ENCODE data around the gene SLC26A1. TPM values are rescaled to one million over a fixed set of nuclear protein-coding genes. Genes with fewer than 3 reads are reported as not detected.

Gene SLC26A1
- total and polyA plus RNA-seq, 2 of the 13 experiments (the other 11 are each of a cell fraction or from before 2014, with no cell fraction given), result 5.4 to 22.9 TPM

DNA sequence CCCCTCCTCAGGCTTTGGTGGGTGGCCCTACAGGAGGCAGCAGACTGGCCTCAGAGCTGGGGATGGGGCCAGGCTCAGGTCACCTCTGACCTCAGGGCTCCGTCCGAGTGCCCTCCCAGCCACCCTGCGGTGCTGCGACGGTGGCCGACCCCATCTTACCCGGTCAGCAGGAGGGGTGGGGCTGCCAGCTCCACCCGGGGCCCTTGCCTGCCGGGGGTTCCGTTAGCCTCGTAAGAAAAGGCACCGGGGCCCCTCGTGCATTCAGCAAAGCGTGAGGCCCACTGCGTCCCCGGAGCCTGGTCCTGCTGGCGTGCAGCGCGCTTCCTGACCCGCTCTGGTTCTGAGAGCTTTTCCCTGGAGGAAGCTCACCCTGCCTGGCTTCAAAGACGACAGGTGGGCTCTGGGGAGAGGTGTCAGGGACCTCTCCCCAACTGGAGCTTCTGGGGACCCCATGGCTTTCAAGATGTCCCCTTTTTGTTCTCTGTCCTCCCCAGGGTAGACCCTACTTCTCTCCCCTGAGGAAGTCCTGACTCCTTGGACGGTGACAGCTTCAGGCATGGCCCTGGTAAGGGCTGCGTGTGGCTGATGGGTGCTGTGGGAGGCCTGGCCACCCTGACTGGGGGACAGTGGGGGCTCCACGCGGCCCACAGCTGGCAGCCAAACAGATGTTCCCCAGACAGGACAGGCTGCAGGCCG, 34.2 kb upstream of the SLC26A1 start (continued):
- TF ChIP-seq, protein P1, sequence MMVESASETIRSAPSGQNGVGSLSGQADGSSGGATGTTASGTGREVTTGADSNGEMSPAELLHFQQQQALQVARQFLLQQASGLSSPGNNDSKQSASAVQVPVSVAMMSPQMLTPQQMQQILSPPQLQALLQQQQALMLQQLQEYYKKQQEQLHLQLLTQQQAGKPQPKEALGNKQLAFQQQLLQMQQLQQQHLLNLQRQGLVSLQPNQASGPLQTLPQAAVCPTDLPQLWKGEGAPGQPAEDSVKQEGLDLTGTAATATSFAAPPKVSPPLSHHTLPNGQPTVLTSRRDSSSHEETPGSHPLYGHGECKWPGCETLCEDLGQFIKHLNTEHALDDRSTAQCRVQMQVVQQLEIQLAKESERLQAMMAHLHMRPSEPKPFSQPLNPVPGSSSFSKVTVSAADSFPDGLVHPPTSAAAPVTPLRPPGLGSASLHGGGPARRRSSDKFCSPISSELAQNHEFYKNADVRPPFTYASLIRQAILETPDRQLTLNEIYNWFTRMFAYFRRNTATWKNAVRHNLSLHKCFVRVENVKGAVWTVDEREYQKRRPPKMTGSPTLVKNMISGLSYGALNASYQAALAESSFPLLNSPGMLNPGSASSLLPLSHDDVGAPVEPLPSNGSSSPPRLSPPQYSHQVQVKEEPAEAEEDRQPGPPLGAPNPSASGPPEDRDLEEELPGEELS (CRISPR knock-in tag; IDR thresholded peaks at IDR 0.05), result no peak
- no peak for TF ChIP-seq RORA (CRISPR knock-in tag; IDR thresholded peaks at IDR 0.05)
- no peak; the same call in 1 of the 2 replicates for TF ChIP-seq ZNF788 (CRISPR knock-in tag; IDR thresholded peaks at IDR 0.05; ENCODE audit: borderline replicate concordance)
- TF ChIP-seq RBM39 (IDR thresholded peaks at IDR 0.05; ENCODE audit: low read depth, low read length, poor library complexity, severe bottlenecking), result peak; percentile 23
- TF ChIP-seq, protein P2, sequence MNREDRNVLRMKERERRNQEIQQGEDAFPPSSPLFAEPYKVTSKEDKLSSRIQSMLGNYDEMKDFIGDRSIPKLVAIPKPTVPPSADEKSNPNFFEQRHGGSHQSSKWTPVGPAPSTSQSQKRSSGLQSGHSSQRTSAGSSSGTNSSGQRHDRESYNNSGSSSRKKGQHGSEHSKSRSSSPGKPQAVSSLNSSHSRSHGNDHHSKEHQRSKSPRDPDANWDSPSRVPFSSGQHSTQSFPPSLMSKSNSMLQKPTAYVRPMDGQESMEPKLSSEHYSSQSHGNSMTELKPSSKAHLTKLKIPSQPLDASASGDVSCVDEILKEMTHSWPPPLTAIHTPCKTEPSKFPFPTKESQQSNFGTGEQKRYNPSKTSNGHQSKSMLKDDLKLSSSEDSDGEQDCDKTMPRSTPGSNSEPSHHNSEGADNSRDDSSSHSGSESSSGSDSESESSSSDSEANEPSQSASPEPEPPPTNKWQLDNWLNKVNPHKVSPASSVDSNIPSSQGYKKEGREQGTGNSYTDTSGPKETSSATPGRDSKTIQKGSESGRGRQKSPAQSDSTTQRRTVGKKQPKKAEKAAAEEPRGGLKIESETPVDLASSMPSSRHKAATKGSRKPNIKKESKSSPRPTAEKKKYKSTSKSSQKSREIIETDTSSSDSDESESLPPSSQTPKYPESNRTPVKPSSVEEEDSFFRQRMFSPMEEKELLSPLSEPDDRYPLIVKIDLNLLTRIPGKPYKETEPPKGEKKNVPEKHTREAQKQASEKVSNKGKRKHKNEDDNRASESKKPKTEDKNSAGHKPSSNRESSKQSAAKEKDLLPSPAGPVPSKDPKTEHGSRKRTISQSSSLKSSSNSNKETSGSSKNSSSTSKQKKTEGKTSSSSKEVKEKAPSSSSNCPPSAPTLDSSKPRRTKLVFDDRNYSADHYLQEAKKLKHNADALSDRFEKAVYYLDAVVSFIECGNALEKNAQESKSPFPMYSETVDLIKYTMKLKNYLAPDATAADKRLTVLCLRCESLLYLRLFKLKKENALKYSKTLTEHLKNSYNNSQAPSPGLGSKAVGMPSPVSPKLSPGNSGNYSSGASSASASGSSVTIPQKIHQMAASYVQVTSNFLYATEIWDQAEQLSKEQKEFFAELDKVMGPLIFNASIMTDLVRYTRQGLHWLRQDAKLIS (CRISPR knock-in tag; IDR thresholded peaks at IDR 0.05), result no peak
- TF ChIP-seq ZFX (CRISPR knock-in tag; IDR thresholded peaks at IDR 0.05; ENCODE audit: low read depth), result 0 out of 2 replicates have a peak, but pooled peaks have one; percentile 15
- no peak for TF ChIP-seq CC2D1A (CRISPR knock-in tag; IDR thresholded peaks at IDR 0.05)
- TF ChIP-seq RFXAP (CRISPR knock-in tag; IDR thresholded peaks at IDR 0.05; ENCODE audit: borderline replicate concordance), result no peak
- no peak for TF ChIP-seq PHB2 (IDR thresholded peaks at IDR 0.05; ENCODE audit: partially characterized antibody)
- TF ChIP-seq MAF1 (CRISPR knock-in tag; IDR thresholded peaks at IDR 0.05; ENCODE audit: borderline replicate concordance), result no peak
- TF ChIP-seq ZNF225 (CRISPR knock-in tag; IDR thresholded peaks at IDR 0.05), result no peak
- TF ChIP-seq ARNT2 (CRISPR knock-in tag; IDR thresholded peaks at IDR 0.05; ENCODE audit: low read depth), result no peak
- TF ChIP-seq SIX4 (CRISPR knock-in tag; IDR thresholded peaks at IDR 0.05), result no peak
- TF ChIP-seq ZNF614 (CRISPR knock-in tag; IDR thresholded peaks at IDR 0.05; ENCODE audit: borderline replicate concordance), result no peak
- TF ChIP-seq AGO2 (optimal IDR thresholded peaks at IDR 0.05; ENCODE audit: low read depth, low read length), result peak; percentile 98
- TF ChIP-seq ZNF230 (CRISPR knock-in tag; IDR thresholded peaks at IDR 0.05), result 0 out of 2 replicates have a peak, but pooled peaks have one; percentile 11
- no peak for TF ChIP-seq PHF20 (CRISPR knock-in tag; IDR thresholded peaks at IDR 0.05)
- TF ChIP-seq, protein P3, sequence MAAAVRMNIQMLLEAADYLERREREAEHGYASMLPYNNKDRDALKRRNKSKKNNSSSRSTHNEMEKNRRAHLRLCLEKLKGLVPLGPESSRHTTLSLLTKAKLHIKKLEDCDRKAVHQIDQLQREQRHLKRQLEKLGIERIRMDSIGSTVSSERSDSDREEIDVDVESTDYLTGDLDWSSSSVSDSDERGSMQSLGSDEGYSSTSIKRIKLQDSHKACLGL (CRISPR knock-in tag; IDR thresholded peaks at IDR 0.05), result no peak
- TF ChIP-seq NR1H2 (CRISPR knock-in tag; IDR thresholded peaks at IDR 0.05; ENCODE audit: borderline replicate concordance, low read depth), result no peak
- TF ChIP-seq, protein P4, sequence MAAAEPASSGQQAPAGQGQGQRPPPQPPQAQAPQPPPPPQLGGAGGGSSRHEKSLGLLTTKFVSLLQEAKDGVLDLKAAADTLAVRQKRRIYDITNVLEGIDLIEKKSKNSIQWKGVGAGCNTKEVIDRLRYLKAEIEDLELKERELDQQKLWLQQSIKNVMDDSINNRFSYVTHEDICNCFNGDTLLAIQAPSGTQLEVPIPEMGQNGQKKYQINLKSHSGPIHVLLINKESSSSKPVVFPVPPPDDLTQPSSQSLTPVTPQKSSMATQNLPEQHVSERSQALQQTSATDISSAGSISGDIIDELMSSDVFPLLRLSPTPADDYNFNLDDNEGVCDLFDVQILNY (CRISPR knock-in tag; conservative IDR thresholded peaks at IDR 0.05), result no peak

All from HepG2 (cell line).